Loucy (cell line): ENCODE data around the gene LRRC56.

Experiments used
- H2AFZ ChIP-seq: fragments of 200-600 bp; sonication (generic); 2 replicates; pipeline ENCODE4 v1.6.0; 2016; ENCODE audit warnings: antibody characterized with exemption, mild to moderate bottlenecking, low read length, moderate library complexity
- H3F3A ChIP-seq: fragments of 200-600 bp; 2 replicates; pipeline ENCODE4 v1.6.0; 2016; ENCODE audit warnings: antibody characterized with exemption, low read depth, mild to moderate bottlenecking
- H3K27me3 ChIP-seq: fragments of 200-600 bp; sonication (generic); 2 replicates; pipeline ENCODE4 v1.6.1; 2014; ENCODE audit warnings: low read length, mild to moderate bottlenecking; ENCODE audit not compliant: insufficient read depth, poor library complexity, severe bottlenecking
- H3K36me3 ChIP-seq: fragments of 200-600 bp; sonication (generic); 2 replicates; pipeline ENCODE4 v1.6.1; 2016; ENCODE audit warnings: low read length; ENCODE audit not compliant: insufficient read depth
- H3K4me1 ChIP-seq: fragments of 200-600 bp; sonication (generic); 2 replicates; pipeline ENCODE4 v1.5.1; 2014; ENCODE audit warnings: low read length, mild to moderate bottlenecking; ENCODE audit not compliant: insufficient read depth, poor library complexity, severe bottlenecking
- H3K4me2 ChIP-seq: fragments of 200-600 bp; sonication (generic); 2 replicates; pipeline ENCODE4 v1.6.0; 2014; ENCODE audit warnings: antibody characterized with exemption, low read length, low read depth, mild to moderate bottlenecking; ENCODE audit not compliant: poor library complexity, severe bottlenecking
- H3K4me3 ChIP-seq: fragments of 200-600 bp; sonication (generic); 2 replicates; pipeline ENCODE4 v1.5.1; 2014; ENCODE audit warnings: low read length, mild to moderate bottlenecking, mixed read lengths; ENCODE audit not compliant: poor library complexity, severe bottlenecking
- H3K79me2 ChIP-seq: fragments of 200-600 bp; sonication (generic); 2 replicates; pipeline ENCODE4 v1.6.1; 2014; ENCODE audit warnings: low read length; ENCODE audit not compliant: insufficient read depth
- H3K9ac ChIP-seq: fragments of 200-600 bp; sonication (generic); 2 replicates; pipeline ENCODE4 v1.6.0; 2014; ENCODE audit warnings: mild to moderate bottlenecking, low read depth, low read length, moderate library complexity; ENCODE audit not compliant: poor library complexity, severe bottlenecking
- H3K9me2 ChIP-seq: fragments of 200-600 bp; sonication (generic); replicated peaks from 2 replicates; pipeline ENCODE4 v1.6.1; 2016; ENCODE audit warnings: low read depth, low read length, mixed read lengths
- H3K9me3 ChIP-seq: fragments of 200-600 bp; sonication (generic); 2 replicates; pipeline ENCODE4 v1.6.1; 2014; ENCODE audit warnings: mild to moderate bottlenecking, antibody characterized with exemption, low read length, low read depth; ENCODE audit not compliant: insufficient read depth
- H4K20me1 ChIP-seq: fragments of 200-600 bp; sonication (generic); 2 replicates; pipeline ENCODE4 v1.6.0; 2014; ENCODE audit warnings: antibody characterized with exemption, low read length, mild to moderate bottlenecking; ENCODE audit not compliant: insufficient read depth, poor library complexity, severe bottlenecking
- EZH2phosphoT487 ChIP-seq: fragments of 200-600 bp; IDR thresholded peaks from 2 replicates; pipeline ENCODE4 v1.6.1; 2018; ENCODE audit warnings: antibody characterized with exemption, mild to moderate bottlenecking, moderate library complexity, borderline replicate concordance
- TF ChIP-seq, protein P1 (sequence below): fragments of 200-600 bp; sonication (generic); conservative IDR thresholded peaks from 2 replicates; pipeline ENCODE4 v1.5.1; 2014; ENCODE audit warnings: mild to moderate bottlenecking, antibody characterized with exemption, low read length

Gene LRRC56

DNA sequence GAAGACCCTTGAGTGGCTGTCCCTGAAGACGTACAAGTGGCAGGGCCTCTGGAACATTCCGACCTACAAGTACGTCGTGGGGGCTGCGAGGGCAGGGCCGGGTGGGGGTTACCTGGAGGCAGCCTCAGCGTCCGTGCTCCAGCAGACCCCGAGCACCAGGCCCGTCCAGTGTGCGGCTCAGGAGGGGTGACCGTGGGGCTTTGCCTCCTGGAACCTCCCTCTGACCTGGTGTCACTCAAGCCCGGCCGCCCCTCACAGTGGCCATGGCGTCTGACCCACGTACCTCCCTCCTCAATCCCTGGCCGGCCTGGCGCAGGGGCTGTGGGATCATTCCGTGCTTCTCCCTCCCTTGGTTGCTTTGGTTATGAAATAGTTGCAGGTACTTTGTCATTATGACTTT, 48.7 kb upstream of the LRRC56 start:
- Histone ChIP-seq H3K27me3 (no peaks in the 10 kb centered on the region), H3K36me3 (peaks cover 17% of the 10 kb centered on the region; the same call in 1 of the 2 replicates)
- TF ChIP-seq EZH2phosphoT487, result no peak
- TF ChIP-seq, protein P1, sequence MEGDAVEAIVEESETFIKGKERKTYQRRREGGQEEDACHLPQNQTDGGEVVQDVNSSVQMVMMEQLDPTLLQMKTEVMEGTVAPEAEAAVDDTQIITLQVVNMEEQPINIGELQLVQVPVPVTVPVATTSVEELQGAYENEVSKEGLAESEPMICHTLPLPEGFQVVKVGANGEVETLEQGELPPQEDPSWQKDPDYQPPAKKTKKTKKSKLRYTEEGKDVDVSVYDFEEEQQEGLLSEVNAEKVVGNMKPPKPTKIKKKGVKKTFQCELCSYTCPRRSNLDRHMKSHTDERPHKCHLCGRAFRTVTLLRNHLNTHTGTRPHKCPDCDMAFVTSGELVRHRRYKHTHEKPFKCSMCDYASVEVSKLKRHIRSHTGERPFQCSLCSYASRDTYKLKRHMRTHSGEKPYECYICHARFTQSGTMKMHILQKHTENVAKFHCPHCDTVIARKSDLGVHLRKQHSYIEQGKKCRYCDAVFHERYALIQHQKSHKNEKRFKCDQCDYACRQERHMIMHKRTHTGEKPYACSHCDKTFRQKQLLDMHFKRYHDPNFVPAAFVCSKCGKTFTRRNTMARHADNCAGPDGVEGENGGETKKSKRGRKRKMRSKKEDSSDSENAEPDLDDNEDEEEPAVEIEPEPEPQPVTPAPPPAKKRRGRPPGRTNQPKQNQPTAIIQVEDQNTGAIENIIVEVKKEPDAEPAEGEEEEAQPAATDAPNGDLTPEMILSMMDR, result no peak

DNA sequence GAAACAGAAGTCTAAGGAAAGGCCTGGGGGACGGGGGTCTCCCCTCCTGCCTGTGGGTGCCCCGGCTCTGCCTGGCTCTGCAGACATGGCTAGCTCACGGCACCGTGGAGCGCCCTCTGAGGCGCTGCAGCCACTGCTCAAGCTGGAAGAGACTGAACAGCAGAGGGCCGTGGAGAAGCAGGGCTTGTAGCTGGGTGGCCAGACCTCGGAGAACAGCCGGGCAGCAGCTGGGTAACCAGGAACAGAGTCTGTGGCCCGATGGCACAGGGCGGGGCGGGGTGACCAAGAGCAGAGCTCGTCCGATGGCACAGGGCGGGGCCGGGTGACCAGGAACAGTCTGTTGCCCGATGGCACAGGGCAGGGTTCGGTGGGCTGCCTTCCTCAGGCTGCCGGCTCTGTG, 48.3 kb upstream of the LRRC56 start:
- Histone ChIP-seq H4K20me1 (no peaks in the 10 kb centered on the region), H3K36me3 (peaks cover 17% of the 10 kb centered on the region; the same call in 1 of the 2 replicates), H3K27me3 (no peaks in the 10 kb centered on the region), H3K9me2 (no peaks in the 10 kb centered on the region), H3K4me1 (no peaks in the 10 kb centered on the region), H2AFZ (no peak overlapping the region), H3K4me3 (no peak overlapping the region), H3K79me2 (no peaks in the 10 kb centered on the region), H3F3A (no peaks in the 10 kb centered on the region), H3K9me3 (no peaks in the 10 kb centered on the region), H3K4me2 (no peak overlapping the region), H3K9ac (no peak overlapping the region)
- TF ChIP-seq EZH2phosphoT487, result no peak
- TF ChIP-seq, protein P1, result no peak

More for the DNA sequence above, 48.7 kb upstream of the LRRC56 start:
- Histone ChIP-seq H3K79me2 (no peaks in the 10 kb centered on the region), H3K9me2 (no peaks in the 10 kb centered on the region), H2AFZ (no peak overlapping the region), H3F3A (no peaks in the 10 kb centered on the region), H3K4me2 (no peak overlapping the region), H4K20me1 (no peaks in the 10 kb centered on the region), H3K4me3 (no peak overlapping the region), H3K9ac (no peak overlapping the region), H3K9me3 (no peaks in the 10 kb centered on the region), H3K4me1 (no peaks in the 10 kb centered on the region)

DNA sequence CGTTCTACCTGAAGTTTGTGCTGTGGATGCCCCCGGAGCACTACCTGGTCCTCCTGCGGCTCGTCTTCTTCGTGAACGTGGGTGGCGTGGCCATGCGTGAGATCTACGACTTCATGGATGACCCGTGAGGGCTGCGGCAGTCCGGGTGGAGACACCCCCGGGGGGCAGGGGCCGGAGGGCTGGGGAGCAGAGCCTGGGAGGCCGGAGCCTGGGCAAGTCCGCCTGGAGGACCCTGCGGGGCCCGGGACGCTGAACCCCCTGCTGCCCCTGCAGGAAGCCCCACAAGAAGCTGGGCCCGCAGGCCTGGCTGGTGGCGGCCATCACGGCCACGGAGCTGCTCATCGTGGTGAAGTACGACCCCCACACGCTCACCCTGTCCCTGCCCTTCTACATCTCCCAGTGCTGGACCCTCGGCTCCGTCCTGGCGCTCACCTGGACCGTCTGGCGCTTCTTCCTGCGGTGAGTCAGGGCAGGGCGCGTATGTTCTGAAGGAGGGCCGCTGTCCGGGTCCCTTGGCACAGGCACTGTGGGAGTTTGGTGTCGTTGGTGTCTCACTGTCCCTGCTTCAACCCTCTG, 47.6 kb upstream of the LRRC56 start:
- Histone ChIP-seq H3K36me3 (peaks cover 20% of the 10 kb centered on the region; the same call in 1 of the 2 replicates), H4K20me1 (no peaks in the 10 kb centered on the region), H3K9me2 (no peaks in the 10 kb centered on the region), H3K79me2 (no peaks in the 10 kb centered on the region), H3K4me3 (no peak overlapping the region), H3K4me1 (no peaks in the 10 kb centered on the region), H3K27me3 (no peaks in the 10 kb centered on the region), H3K9me3 (no peaks in the 10 kb centered on the region), H3K4me2 (no peak overlapping the region), H3K9ac (no peak overlapping the region), H2AFZ (no peak overlapping the region), H3F3A (no peaks in the 10 kb centered on the region)
- TF ChIP-seq, protein P1, result no peak
- no peak for TF ChIP-seq EZH2phosphoT487
